HG03342 (cell line): ENCODE measurements around the gene KRTAP10-7.

Source experiments
- ATAC-seq: cut with Tn5 transposase; IDR thresholded peaks from one replicate; pipeline ENCODE4 v1.9.1; 2021; ENCODE audit warnings: mild to moderate bottlenecking, moderate library complexity; ENCODE audit not compliant: unreplicated experiment

Gene KRTAP10-7

DNA sequence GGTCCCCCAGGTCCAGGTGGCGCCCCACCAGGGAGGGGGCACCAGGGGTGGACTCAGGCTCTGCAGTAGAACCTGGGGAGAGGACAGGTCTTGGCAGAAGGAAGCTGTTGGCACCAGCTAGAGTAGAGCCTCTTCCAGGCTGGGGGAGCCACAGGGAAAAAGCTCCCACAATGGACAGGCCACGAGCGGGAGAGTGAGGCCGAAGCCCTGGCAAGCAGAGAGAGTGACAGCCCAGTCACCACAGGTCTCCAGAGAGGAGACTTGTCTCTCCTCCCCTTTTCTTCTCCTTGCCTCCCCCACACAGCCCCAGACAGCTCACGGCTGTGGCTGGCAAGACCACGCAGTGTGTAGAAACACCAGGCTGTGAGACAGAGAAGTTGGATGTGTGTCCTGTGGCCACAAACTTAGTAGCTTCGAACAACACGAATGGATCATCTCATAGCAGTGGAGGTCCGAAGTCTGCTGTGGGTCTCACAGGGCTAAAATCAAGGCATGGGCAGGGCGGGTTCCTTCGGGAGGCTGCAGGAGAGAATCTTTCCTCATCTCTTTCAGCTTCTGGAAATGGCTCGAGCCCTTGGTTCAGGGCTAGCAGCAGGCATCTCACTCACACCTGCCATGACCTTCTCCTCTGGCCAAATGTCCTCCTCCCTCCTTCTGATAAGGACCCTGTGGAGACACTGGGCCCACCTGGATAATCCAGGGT, 50.7 kb downstream of the KRTAP10-7 start:
- no peak for ATAC-seq
